Stimulated activated CD4-positive, alpha-beta T cell treated with anti-CD3 and anti-CD28 coated beads, Interleukin-2, amount 100 ng/mL, for 4 hours (primary cell): ENCODE measurements around the gene HOXB3.

Source experiments
- DNase-seq: peaks from one replicate; pipeline ENCODE4 v3.0.0-alpha.2; 2020; ENCODE audit warnings: low read depth

HOXB3 gene

GRCh38 chr17:48569674-48570324, 20.2 kb downstream of the HOXB3 start:
- DNase-seq, result no peak

GRCh38 chr17:48569240-48569582, 20.8 kb downstream of the HOXB3 start:
- DNase-seq, result no peak

- no peak for DNase-seq
Measured at GRCh38 chr17:48568499-48569239, 21.4 kb downstream of the HOXB3 start.

- DNase-seq, result no peak
Measured at GRCh38 chr17:48567646-48568354, 22.2 kb downstream of the HOXB3 start.

GRCh38 chr17:48567209-48567608, 22.8 kb downstream of the HOXB3 start:
- no peak for DNase-seq

GRCh38 chr17:48566717-48567116, 23.3 kb downstream of the HOXB3 start:
- no peak for DNase-seq

- DNase-seq, result no peak
Measured at GRCh38 chr17:48565925-48566710, 23.9 kb downstream of the HOXB3 start.

- DNase-seq, result no peak
Measured at GRCh38 chr17:48565022-48565554, 25.0 kb downstream of the HOXB3 start.

GRCh38 chr17:48564188-48565021, 25.6 kb downstream of the HOXB3 start:
- no peak for DNase-seq

GRCh38 chr17:48563867-48564187, 26.2 kb downstream of the HOXB3 start:
- DNase-seq, result no peak

GRCh38 chr17:48563385-48563838, 26.6 kb downstream of the HOXB3 start:
- DNase-seq, result no peak

- no peak for DNase-seq
Measured at GRCh38 chr17:48562934-48563333, 27.1 kb downstream of the HOXB3 start.

GRCh38 chr17:48561884-48562810, 27.9 kb downstream of the HOXB3 start:
- no peak for DNase-seq

- no peak for DNase-seq
Measured at GRCh38 chr17:48559840-48560817, 29.9 kb downstream of the HOXB3 start.

- DNase-seq, result no peak
Measured at GRCh38 chr17:48559122-48559839, 30.8 kb downstream of the HOXB3 start.

GRCh38 chr17:48558831-48559121, 31.3 kb downstream of the HOXB3 start:
- DNase-seq, result no peak

GRCh38 chr17:48558057-48558830, 31.8 kb downstream of the HOXB3 start:
- no peak for DNase-seq
